NB4 (cell line): ENCODE results near the gene IKZF4.
A peak's percentile ranks its signal among the peaks of the same experiment; 100 is the strongest.
"Not testable (repeated sequence)": the region's sequence is repeated elsewhere in the genome, so short reads cannot be mapped to it uniquely, and the experiment has no call there.

Source experiments
- DNase-seq: peaks from one replicate; pipeline ENCODE4 v3.0.0; 2010; ENCODE audit warnings: low read depth
- H3K4me3 ChIP-seq: one replicate; pipeline ENCODE4 v1.5.1; 2011; ENCODE audit warnings: mild to moderate bottlenecking, low read depth, low read length, moderate library complexity
- CTCF ChIP-seq: IDR thresholded peaks from one replicate; pipeline ENCODE4 v1.5.1; 2012; ENCODE audit warnings: low read depth, low read length
- MAX ChIP-seq: IDR thresholded peaks from 2 replicates; pipeline ENCODE4 v1.6.1; 2011; ENCODE audit warnings: low read depth, low read length
- MYC ChIP-seq: IDR thresholded peaks from 2 replicates; pipeline ENCODE4 v1.6.1; 2011; ENCODE audit warnings: low read depth, low read length
- POLR2A ChIP-seq: IDR thresholded peaks from 2 replicates; pipeline ENCODE4 v1.6.1; 2011; ENCODE audit warnings: mild to moderate bottlenecking; ENCODE audit not compliant: insufficient read length; ENCODE audit errors: extremely low read depth

IKZF4 gene

DNA sequence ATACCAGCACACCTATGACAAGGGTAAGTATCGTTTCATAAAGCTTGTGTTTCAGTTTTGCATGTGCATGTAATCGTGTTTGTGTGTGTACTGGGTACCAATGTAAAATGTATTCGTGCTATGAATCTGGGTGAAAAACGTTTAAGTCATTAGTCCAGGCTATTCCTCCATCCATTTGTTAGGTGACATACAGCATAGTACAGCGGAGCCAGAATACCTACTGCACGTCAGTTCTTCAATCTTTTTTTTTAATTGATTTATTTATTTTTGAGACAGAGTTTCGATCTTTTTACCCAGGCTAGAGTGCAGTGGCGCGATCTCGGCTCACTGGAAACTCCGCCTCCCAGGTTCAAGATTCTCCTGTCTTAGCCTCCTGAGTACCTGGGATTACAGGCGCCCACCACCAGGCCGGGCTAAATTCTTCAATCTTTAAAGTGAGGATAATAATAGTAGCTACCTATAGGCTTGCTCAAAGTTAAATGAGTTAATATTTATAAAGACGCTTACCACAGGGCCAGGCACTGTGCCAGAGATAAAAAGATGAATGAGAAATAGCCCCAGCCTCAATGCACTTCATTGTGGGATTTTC, 20.2 kb downstream of the IKZF4 start:
- DNase-seq, result no peak
- H3K4me3 ChIP-seq, result peak overlapping the region; percentile 56

DNA sequence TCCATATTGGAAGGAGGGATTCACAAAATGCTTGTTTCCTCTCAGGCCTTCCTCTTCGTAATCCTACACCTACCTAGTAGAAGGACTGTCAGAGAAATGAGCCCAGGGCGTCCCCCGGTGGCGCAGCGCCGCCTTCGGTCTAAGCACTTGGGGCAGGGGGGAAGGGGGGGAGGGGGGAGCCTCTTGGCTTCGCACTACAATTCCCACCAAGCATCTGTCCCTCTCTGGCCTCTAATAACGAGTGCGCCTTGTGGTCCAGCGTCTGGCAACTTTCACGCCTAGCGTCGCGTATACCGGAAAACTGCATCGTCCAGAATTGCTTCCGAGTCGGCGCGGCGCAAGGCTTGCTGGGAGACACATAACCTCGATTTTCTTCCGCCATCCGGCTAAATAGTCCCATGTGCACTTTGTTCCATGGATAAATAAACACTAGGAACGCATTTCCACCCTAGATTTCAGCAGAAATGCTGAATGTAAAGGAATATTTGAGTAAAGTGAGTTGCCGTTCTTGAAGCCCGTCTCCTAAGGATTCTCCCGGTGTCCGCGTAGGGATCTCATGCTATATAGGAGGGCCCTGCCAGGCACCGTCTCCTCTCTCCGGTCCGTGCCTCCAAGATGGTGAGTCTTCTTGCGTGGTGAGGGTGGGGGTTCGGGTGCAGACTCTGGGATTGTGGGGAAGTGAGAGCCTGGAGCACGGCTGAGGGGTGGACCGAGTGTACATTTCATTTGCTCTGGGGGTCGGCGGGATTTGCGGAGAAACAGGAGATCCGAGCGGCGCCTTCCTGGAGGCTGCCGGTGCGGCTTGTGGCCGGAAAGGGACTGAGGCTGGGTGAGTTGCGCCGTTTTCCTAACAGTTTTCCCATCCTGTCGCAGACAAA, 20.9 kb downstream of the IKZF4 start, which contains the start of gene RPS26:
RPS26 (plus strand) TSS at position 367 of the 878 bp plus-strand sequence; CDS start at position 616, 249 bp downstream.
- H3K4me3 ChIP-seq, result peak within 1 kb of the TSS; percentile 99
- TF ChIP-seq MAX (peak; percentile 63), POLR2A (peak; percentile 95), CTCF (peak; percentile 54), MYC (peak; percentile 85)
- DNase-seq, result peak; percentile 100

More for the DNA sequence above, 20.2 kb downstream of the IKZF4 start:
- TF ChIP-seq MYC (no peak), POLR2A (no peak), MAX (no peak)

DNA sequence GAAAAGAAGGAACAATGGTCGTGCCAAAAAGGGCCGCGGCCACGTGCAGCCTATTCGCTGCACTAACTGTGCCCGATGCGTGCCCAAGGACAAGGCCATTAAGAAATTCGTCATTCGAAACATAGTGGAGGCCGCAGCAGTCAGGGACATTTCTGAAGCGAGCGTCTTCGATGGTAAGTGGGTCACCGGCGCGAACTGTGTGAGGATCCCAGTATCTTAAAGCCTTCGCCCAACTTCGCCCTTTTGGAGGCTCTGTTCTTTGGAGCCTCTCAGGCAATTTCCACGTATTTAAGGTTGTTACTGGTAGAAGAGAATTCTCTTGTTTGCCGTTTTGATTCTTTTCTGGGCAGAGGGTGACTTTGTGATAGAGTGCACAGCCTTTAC, 21.6 kb downstream of the IKZF4 start:
- not testable (repeated sequence) for DNase-seq
- peak overlapping the region; percentile 99 for H3K4me3 ChIP-seq

DNA sequence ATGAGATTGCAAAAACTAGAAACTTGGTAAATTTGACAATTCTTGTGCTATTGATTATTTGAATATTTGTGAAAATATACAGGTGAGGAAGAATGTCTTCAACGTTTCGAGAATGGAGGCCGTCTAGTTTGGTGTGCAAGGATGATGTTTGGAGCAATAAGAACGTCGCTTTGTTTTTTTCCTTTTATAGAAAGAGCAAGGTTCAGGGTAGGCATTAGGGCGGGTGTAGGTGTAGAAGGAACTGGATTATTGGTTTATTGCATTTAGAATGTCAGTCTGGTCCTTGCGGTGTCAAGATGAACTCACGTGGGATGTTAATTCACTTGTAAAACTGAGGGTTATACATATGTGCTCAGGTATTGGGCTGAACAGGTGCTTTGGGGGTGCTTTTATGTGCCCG, 22.0 kb downstream of the IKZF4 start:
- DNase-seq, result no peak
- peak overlapping the region; percentile 99 for H3K4me3 ChIP-seq
- TF ChIP-seq POLR2A, result no peak
- TF ChIP-seq MAX, result no peak
- TF ChIP-seq MYC, result no peak
- no peak for TF ChIP-seq CTCF

DNA sequence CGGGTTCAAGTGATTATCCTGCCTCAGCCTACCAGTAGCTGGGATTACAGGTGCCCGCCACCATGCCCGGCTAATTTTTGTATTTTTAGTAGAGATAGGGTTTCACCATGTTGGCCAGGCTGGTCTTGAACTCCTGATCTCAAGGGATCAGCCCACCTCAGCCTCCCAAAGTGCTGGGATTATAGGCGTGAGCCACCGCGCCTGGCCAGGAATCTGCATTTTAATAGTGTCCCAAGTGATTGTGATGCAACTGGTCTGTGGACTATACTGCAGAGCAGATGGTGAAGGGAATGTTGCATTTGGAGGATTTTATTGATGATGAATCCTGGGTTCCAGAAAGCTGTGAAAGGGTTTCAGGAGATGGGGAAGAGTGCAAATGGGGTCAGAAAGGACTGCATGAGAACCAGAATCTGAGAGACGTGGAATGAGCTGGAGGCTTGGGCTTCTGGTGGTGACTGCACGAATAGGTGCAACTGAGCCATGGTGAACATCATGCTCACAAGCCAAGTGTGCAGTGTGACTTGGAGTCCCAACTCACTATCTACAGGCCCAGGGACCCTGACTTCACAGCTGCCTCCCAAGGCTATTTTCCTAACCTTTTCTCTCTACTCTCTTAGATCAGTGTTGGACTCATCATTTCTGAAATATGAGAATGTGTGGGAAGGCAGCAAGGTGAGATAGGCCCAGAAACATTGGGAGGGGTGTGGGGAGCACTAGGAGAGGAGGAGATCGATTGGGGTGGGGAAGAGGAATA, 25.4 kb downstream of the IKZF4 start:
- peak; percentile 36 for DNase-seq
- no peak overlapping the region for H3K4me3 ChIP-seq
- TF ChIP-seq MAX, result no peak
- no peak for TF ChIP-seq POLR2A
- no peak for TF ChIP-seq CTCF
- TF ChIP-seq MYC, result no peak

- no peak for TF ChIP-seq CTCF
- no peak for TF ChIP-seq POLR2A
- no peak for TF ChIP-seq MAX
- no peak for TF ChIP-seq MYC
- no peak overlapping the region for H3K4me3 ChIP-seq
- no peak for DNase-seq
Measured at GRCh38 chr12:56053407-56053893, 32.6 kb downstream of the IKZF4 start.

GRCh38 chr12:56059964-56060363, 39.1 kb downstream of the IKZF4 start:
- not testable (repeated sequence) for H3K4me3 ChIP-seq, DNase-seq
